DMS114 treated with DMSO at 0.1 percent for 48 hours (cell line): ENCODE data around the gene PHPT1.

ENCODE experiments used
- DNase-seq: peaks from one replicate; lab custom pipeline; 2025; ENCODE audit not compliant: unreplicated experiment; lab: John Stamatoyannopoulos, UW

The PHPT1 gene

GRCh38 chr9:136847826-136848392, 1.3 kb upstream of the PHPT1 start:
- peak; percentile 51 for DNase-seq

DNA sequence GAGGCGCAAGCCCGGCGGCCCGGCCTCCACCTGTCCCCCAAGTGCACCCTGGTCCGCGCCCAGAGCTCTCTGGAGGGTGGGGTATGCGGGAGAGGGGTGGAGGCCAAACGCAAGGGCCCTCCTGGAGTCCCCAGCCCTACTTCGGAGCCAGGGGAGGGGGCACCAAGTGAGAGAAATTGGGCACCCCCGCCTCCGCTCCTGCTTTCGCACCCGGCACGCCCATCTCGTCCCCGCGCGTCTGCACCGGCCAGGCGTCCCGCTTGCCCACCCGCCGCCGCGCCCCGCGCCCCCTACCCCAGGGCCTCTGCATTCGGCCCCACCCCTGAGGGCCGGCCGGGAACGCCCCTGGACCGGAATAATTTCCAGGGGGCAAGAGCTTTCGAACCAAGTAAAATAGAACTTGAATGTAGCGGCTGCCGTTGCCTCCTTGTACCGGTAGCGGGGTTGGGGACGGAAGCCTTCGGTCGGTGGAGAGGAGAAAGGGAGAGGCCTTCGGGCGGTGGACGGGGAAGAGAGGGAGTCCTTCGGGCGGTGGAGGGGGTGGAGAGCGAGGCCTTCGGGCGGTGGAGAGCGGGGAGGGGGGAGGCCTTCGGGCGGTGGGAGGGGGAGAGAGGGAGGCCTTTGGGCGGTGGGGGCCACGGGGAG, 694 bp upstream of the PHPT1 start:
- peak; percentile 54 for DNase-seq

GRCh38 chr9:136849960-136850865, 1.0 kb downstream of the PHPT1 start:
- no peak for DNase-seq

DNA sequence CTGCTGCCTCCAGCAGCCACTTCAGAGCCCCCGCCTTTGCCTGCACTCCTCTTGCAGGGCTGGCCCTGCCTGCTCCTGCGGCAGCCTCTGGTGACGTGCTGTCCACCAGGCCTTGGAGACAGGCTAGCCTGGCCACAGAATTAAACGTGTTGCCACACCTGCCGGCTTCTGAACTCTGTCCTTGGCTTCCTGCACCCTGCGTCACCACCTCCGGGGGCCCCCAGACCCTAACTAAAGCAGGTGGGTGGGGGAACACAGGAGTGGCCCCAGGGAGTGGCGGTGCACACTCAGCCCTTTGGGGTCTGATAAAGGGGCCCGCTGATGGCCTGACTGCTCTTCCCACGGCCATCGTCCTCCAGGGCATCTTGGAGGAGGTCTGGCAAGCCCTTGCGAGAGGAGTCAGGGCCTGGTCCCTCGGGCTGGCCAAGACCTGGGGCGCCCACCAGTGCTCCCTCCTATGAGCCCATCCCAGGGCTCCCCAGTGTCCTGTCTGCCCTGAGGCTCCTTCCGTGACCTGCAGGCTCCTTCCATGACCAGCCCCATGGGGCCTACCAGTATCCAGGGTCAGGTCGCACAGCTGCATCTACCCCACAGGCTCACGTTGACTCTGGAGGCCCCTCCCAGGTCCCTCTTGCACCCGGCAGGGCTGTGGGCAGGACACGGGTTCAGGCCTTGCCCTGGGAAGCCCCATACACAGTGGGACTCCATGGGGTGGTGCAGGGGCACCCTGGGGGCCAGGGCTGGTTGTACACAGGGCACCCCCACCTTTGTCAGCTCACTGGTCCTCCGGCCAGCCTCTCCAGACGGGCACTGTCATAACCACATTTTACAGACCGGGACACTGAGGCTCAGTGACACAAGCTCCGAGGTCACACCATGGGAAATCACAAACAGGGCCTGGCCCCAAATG, 1.9 kb downstream of the PHPT1 start:
- DNase-seq, result no peak

DNA sequence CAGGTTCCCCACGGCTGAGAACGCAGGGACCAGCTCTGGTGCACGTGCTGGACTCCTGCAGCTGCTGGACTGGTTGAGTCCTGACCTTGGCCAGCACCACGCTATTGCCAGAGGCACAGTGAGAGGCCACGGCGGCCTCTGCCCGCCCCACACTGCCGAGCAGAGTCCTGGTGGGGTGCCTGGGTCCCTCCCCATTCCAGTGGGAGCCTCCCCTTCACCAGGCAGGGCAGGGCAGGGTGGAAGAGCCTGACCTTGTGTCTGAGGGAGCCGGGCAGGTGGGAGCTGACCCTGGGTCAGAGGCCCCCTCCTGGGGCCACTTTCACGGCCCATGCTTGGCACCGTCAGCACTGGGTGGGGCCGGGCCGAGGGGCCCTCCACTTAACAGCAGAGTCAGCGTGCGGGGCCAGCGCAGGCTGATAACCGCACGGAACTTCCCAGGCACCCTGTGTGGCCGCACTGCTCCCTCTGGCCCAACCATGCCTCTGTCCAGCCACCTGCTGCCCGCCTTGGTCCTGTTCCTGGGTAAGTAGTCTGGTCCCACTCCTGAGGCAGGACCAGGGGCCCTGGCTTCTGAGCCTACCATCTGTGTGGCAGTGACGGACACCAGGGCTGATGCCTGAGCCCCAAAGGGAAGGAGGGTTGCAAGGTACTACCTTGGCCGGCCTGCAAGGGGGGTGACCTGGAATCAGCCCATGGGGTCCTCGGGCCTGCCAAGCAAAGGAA, 2.9 kb downstream of the PHPT1 start, which contains the start of gene MAMDC4:
TSS of gene MAMDC4 (plus strand) at position 406 of the 723 bp plus-strand sequence. CDS start at position 477, 71 bp downstream.
- no peak for DNase-seq

- DNase-seq, result no peak
These were observed 3.7 kb downstream of the PHPT1 start for GRCh38 chr9:136852664-136853595.

GRCh38 chr9:136853596-136854112, 4.4 kb downstream of the PHPT1 start:
- DNase-seq, result no peak

DNA sequence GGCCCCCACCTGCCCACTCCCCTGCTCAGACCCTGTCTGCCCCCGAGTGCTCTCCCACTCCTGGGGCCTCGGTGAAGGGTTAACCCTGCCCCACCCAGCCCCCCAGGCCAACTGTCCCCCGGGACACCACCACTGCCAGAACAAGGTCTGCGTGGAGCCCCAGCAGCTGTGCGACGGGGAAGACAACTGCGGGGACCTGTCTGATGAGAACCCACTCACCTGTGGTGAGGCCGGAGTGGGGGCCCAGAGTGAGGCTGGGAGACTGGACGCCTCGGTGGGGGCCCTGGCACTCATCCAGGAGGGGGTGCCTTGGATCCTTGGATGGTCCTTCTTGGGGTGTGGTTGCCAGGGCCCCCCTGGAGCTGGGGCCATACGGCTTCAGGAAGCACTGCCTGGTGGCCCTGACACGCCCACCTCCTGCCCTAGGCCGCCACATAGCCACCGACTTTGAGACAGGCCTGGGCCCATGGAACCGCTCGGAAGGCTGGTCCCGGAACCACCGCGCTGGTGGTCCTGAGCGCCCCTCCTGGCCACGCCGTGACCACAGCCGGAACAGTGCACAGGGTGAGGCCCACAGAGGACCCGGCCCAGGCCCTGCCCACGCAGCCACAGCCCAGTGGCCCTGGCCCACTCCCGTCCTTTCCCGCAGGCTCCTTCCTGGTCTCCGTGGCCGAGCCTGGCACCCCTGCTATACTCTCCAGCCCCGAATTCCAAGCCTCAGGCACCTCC, 5.1 kb downstream of the PHPT1 start:
- no peak for DNase-seq

DNA sequence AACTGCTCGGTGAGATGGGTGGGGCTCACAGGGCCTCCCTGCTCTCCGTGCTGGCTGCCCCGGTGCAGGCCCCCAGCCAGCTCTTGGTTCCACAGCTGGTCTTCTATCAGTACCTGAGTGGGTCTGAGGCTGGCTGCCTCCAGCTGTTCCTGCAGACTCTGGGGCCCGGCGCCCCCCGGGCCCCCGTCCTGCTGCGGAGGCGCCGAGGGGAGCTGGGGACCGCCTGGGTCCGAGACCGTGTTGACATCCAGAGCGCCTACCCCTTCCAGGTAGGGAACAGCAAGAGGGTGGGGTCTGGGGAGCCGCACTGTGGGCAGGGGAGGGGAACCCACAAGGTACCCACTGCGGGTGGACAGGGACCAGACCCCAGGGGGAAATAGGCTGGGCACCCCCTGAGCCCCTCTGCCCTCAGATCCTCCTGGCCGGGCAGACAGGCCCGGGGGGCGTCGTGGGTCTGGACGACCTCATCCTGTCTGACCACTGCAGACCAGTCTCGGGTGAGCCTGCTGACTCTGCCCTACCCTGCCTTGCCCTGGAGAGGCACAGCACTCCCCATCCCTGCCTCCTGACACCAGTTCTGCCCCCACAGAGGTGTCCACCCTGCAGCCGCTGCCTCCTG, 5.7 kb downstream of the PHPT1 start:
- no peak for DNase-seq

GRCh38 chr9:136855461-136856078, 6.4 kb downstream of the PHPT1 start:
- DNase-seq, result no peak

DNA sequence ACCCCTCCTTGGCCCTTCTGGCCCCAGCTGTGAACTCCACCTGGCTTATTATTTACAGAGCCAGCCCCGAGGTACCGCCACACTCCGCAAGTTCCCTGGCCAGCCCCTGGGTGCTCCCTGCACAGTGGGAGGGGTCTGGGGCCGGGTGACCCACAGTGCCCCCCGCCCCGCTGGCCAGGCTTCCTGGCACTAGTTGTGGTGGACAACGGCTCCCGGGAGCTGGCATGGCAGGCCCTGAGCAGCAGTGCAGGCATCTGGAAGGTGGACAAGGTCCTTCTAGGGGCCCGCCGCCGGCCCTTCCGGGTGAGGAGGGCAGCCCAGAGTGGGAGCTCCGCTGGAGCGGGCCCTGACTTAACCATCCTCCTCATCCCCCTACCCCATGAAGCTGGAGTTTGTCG, 6.9 kb downstream of the PHPT1 start:
- no peak for DNase-seq

DNA sequence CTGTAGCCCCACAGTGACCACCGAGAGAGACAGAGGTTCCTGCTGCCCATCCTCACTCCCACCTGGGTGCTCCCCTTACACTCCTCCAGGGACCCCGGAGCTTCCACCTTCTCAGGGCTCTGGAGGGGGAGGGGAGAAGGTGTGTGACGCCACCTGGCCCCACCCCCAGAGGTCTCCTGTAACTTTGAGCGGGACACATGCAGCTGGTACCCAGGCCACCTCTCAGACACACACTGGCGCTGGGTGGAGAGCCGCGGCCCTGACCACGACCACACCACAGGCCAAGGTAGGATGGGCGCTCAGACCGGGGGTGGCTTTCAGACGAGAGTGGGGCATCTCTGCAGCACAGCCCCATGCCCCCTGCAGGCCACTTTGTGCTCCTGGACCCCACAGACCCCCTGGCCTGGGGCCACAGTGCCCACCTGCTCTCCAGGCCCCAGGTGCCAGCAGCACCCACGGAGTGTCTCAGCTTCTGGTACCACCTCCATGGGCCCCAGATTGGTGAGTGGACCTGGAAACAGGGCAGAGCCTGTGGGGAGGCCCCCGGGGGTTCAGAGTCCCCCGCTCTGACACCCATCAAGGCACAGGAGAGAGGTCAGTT, 7.4 kb downstream of the PHPT1 start:
- no peak for DNase-seq

- DNase-seq, result no peak
These were observed 8.0 kb downstream of the PHPT1 start for GRCh38 chr9:136857166-136857565.

- no peak for DNase-seq
These were observed 8.6 kb downstream of the PHPT1 start for GRCh38 chr9:136857581-136858412.

GRCh38 chr9:136858452-136858843, 9.2 kb downstream of the PHPT1 start:
- no peak for DNase-seq
